Stimulated activated naive CD8-positive, alpha-beta T cell treated with anti-CD3 and anti-CD28 coated beads, Interleukin-15, Interleukin-2, amounts not matched to agents 100 ng/mL and 50 ng/mL, for 24 hours (primary cell): ENCODE results near the gene CRYBB1.
A peak's percentile ranks its signal among the peaks of the same experiment; 100 is the strongest.

Experiments used
- H3K27ac Mint-ChIP-seq: one replicate; pipeline ENCODE4 v1.8.0; 2021; ENCODE audit warnings: mild to moderate bottlenecking, mixed read lengths
- H3K27me3 Mint-ChIP-seq: one replicate; pipeline ENCODE4 v1.8.0; 2021; ENCODE audit warnings: mixed read lengths
- H3K36me3 Mint-ChIP-seq: one replicate; pipeline ENCODE4 v1.8.0; 2021; ENCODE audit warnings: low read depth, mixed read lengths
- H3K4me1 Mint-ChIP-seq: one replicate; pipeline ENCODE4 v1.8.0; 2021; ENCODE audit warnings: low read depth, mixed read lengths
- H3K4me3 Mint-ChIP-seq: one replicate; pipeline ENCODE4 v1.8.0; 2021; ENCODE audit warnings: mild to moderate bottlenecking, mixed read lengths
- H3K9me3 Mint-ChIP-seq: one replicate; pipeline ENCODE4 v1.8.0; 2021; ENCODE audit warnings: mixed read lengths

The CRYBB1 gene

GRCh38 chr22:26584010-26584409 lies 33.8 kb downstream of the CRYBB1 start:
- Mint-ChIP-seq H3K4me3 (no peak overlapping the region), H3K27ac (peak overlapping the region; percentile 71), H3K4me1 (peaks cover 86% of the 10 kb centered on the region), H3K9me3 (no peaks in the 10 kb centered on the region), H3K36me3 (peaks cover 47% of the 10 kb centered on the region), H3K27me3 (no peaks in the 10 kb centered on the region)

- Mint-ChIP-seq H3K4me1 (peaks cover 78% of the 10 kb centered on the region), H3K27ac (no peak overlapping the region), H3K4me3 (no peak overlapping the region), H3K9me3 (no peaks in the 10 kb centered on the region), H3K36me3 (peaks cover 46% of the 10 kb centered on the region), H3K27me3 (no peaks in the 10 kb centered on the region)
Observed at GRCh38 chr22:26581633-26582168, 36.1 kb downstream of the CRYBB1 start.

GRCh38 chr22:26581026-26581425 lies 36.8 kb downstream of the CRYBB1 start:
- Mint-ChIP-seq H3K4me1 (peaks cover 76% of the 10 kb centered on the region), H3K27me3 (no peaks in the 10 kb centered on the region), H3K27ac (peak overlapping the region; percentile 74), H3K9me3 (no peaks in the 10 kb centered on the region), H3K36me3 (peaks cover 44% of the 10 kb centered on the region), H3K4me3 (no peak overlapping the region)

GRCh38 chr22:26580240-26580962 lies 37.4 kb downstream of the CRYBB1 start:
- peaks cover 72% of the 10 kb centered on the region for H3K4me1 Mint-ChIP-seq
- H3K27ac Mint-ChIP-seq, result peak overlapping the region; percentile 94
- peaks cover 44% of the 10 kb centered on the region for H3K36me3 Mint-ChIP-seq

GRCh38 chr22:26579331-26579886 lies 38.4 kb downstream of the CRYBB1 start:
- Mint-ChIP-seq H3K4me1 (peaks cover 72% of the 10 kb centered on the region), H3K27me3 (no peaks in the 10 kb centered on the region), H3K9me3 (no peaks in the 10 kb centered on the region), H3K4me3 (peak overlapping the region; percentile 70), H3K36me3 (peaks cover 43% of the 10 kb centered on the region), H3K27ac (peak overlapping the region; percentile 94)

More at GRCh38 chr22:26580240-26580962, 37.4 kb downstream of the CRYBB1 start:
- Mint-ChIP-seq H3K27me3 (no peaks in the 10 kb centered on the region), H3K9me3 (no peaks in the 10 kb centered on the region), H3K4me3 (peak overlapping the region; percentile 70)

GRCh38 chr22:26577081-26577480 lies 40.7 kb downstream of the CRYBB1 start:
- H3K4me3 Mint-ChIP-seq, result no peak overlapping the region
- H3K4me1 Mint-ChIP-seq, result peaks cover 81% of the 10 kb centered on the region
- H3K36me3 Mint-ChIP-seq, result peaks cover 36% of the 10 kb centered on the region
- no peaks in the 10 kb centered on the region for H3K27me3 Mint-ChIP-seq
- no peak overlapping the region for H3K27ac Mint-ChIP-seq
- H3K9me3 Mint-ChIP-seq, result no peaks in the 10 kb centered on the region

GRCh38 chr22:26576026-26576680 lies 41.7 kb downstream of the CRYBB1 start:
- H3K27me3 Mint-ChIP-seq, result no peaks in the 10 kb centered on the region
- H3K27ac Mint-ChIP-seq, result no peak overlapping the region
- peaks cover 83% of the 10 kb centered on the region for H3K4me1 Mint-ChIP-seq
- H3K36me3 Mint-ChIP-seq, result peaks cover 29% of the 10 kb centered on the region
- H3K9me3 Mint-ChIP-seq, result no peaks in the 10 kb centered on the region
- H3K4me3 Mint-ChIP-seq, result no peak overlapping the region

- no peaks in the 10 kb centered on the region for H3K9me3 Mint-ChIP-seq
- H3K27ac Mint-ChIP-seq, result peak overlapping the region; percentile 75
- H3K4me1 Mint-ChIP-seq, result peaks cover 77% of the 10 kb centered on the region
- peaks cover 22% of the 10 kb centered on the region for H3K36me3 Mint-ChIP-seq
- no peaks in the 10 kb centered on the region for H3K27me3 Mint-ChIP-seq
- H3K4me3 Mint-ChIP-seq, result no peak overlapping the region
Observed at GRCh38 chr22:26574001-26574723, 43.7 kb downstream of the CRYBB1 start.

GRCh38 chr22:26573026-26573662 lies 44.7 kb downstream of the CRYBB1 start:
- Mint-ChIP-seq H3K27me3 (no peaks in the 10 kb centered on the region), H3K9me3 (no peaks in the 10 kb centered on the region), H3K27ac (peak overlapping the region; percentile 75), H3K4me3 (no peak overlapping the region), H3K36me3 (peaks cover 18% of the 10 kb centered on the region), H3K4me1 (peaks cover 76% of the 10 kb centered on the region)

- Mint-ChIP-seq H3K27ac (no peak overlapping the region), H3K36me3 (peaks cover 17% of the 10 kb centered on the region), H3K4me3 (no peak overlapping the region), H3K9me3 (no peaks in the 10 kb centered on the region), H3K27me3 (no peaks in the 10 kb centered on the region), H3K4me1 (peaks cover 81% of the 10 kb centered on the region)
Observed at GRCh38 chr22:26570864-26571525, 46.8 kb downstream of the CRYBB1 start.

GRCh38 chr22:26570115-26570514 lies 47.7 kb downstream of the CRYBB1 start:
- Mint-ChIP-seq H3K27me3 (no peaks in the 10 kb centered on the region), H3K36me3 (peaks cover 15% of the 10 kb centered on the region), H3K4me1 (peaks cover 81% of the 10 kb centered on the region), H3K27ac (peak overlapping the region; percentile 59), H3K4me3 (no peak overlapping the region), H3K9me3 (no peaks in the 10 kb centered on the region)

- H3K9me3 Mint-ChIP-seq, result no peaks in the 10 kb centered on the region
- H3K4me1 Mint-ChIP-seq, result peaks cover 71% of the 10 kb centered on the region
- H3K27ac Mint-ChIP-seq, result no peak overlapping the region
- H3K36me3 Mint-ChIP-seq, result peaks cover 19% of the 10 kb centered on the region
- no peaks in the 10 kb centered on the region for H3K27me3 Mint-ChIP-seq
- H3K4me3 Mint-ChIP-seq, result no peak overlapping the region
Observed at GRCh38 chr22:26568207-26568706, 49.6 kb downstream of the CRYBB1 start.

GRCh38 chr22:26567610-26568009 lies 50.2 kb downstream of the CRYBB1 start:
- Mint-ChIP-seq H3K4me1 (peaks cover 68% of the 10 kb centered on the region), H3K27ac (no peak overlapping the region), H3K4me3 (no peak overlapping the region)

GRCh38 chr22:26566994-26567393 lies 50.8 kb downstream of the CRYBB1 start:
- no peak overlapping the region for H3K4me3 Mint-ChIP-seq
- peaks cover 64% of the 10 kb centered on the region for H3K4me1 Mint-ChIP-seq
- no peaks in the 10 kb centered on the region for H3K27me3 Mint-ChIP-seq
- H3K36me3 Mint-ChIP-seq, result peaks cover 19% of the 10 kb centered on the region
- H3K27ac Mint-ChIP-seq, result no peak overlapping the region
- no peaks in the 10 kb centered on the region for H3K9me3 Mint-ChIP-seq

More at GRCh38 chr22:26567610-26568009, 50.2 kb downstream of the CRYBB1 start:
- H3K27me3 Mint-ChIP-seq, result no peaks in the 10 kb centered on the region
- peaks cover 19% of the 10 kb centered on the region for H3K36me3 Mint-ChIP-seq
- H3K9me3 Mint-ChIP-seq, result no peaks in the 10 kb centered on the region
